ENCODE data around the gene MAB21L3. TPM values are rescaled to one million over a fixed set of nuclear protein-coding genes. Genes with fewer than 3 reads are reported as not detected.

The MAB21L3 gene
- total RNA-seq, 1 experiment from 2014 or later, result not detected

DNA sequence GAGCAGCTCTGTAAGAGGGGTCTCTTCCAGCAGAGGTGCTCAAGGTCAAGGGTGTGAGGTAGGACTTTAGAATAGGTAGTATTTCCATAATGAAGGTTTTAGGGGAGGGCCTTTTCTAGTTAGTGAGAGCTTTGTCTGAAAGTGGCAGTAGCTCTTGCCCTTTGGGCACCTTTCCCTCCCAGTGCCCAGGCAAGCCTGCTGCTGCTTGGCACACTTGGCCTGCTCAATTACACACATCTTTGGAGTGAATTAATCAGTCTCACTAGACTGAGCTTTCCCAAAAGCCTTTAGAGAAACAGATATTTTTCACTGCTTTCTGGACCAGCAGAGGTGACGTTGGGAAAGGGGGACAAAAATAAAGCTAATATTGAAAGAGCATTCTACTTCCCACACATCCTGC is 48.0 kb downstream of the MAB21L3 start:
- no peak for DNase-seq
- no peak overlapping the region for H2BK12ac ChIP-seq (ENCODE audit: insufficient read length, low read depth, low read length)
- H2BK15ac ChIP-seq (ENCODE audit: low read depth, low read length), result no peak overlapping the region
- Mint-ChIP-seq H3K4me1 (peaks cover 5 to 12% of the 10 kb centered on the region in 2 experiments; a peak in 3 of 4 replicates), H3K27ac (no peak overlapping the region), H3K36me3 (ENCODE audit: insufficient read depth in 1 of 3, low read depth in 3 of 3) (no peaks in the 10 kb centered on the region; a peak in 1 of 7 replicates), H3K27me3 (ENCODE audit: low read depth) (peaks cover 7% of the 10 kb centered on the region), H3K4me3 (no peak overlapping the region), H3K9me3 (peaks cover 0 to 2% of the 10 kb centered on the region in 2 experiments; a peak in 2 of 5 replicates)
- no peaks in the 10 kb centered on the region for H3K9me3 ChIP-seq (ENCODE audit: control insufficient read depth, low read depth, low read length)
- H3K18ac ChIP-seq (ENCODE audit: insufficient read length, low read depth, low read length), result no peak overlapping the region
- no peak overlapping the region for H3T11ph ChIP-seq (ENCODE audit: low read length)
- no peak overlapping the region for H2AK5ac ChIP-seq (ENCODE audit: insufficient read length, low read length)
- H3K27ac ChIP-seq (ENCODE audit: insufficient read length, low read depth, low read length), result no peak overlapping the region
- no peak overlapping the region for H3K56ac ChIP-seq (ENCODE audit: insufficient read length, low read depth, low read length)
- no peaks in the 10 kb centered on the region for H4K20me1 ChIP-seq (ENCODE audit: control insufficient read depth, insufficient read depth, insufficient read length)
- no CpG with 5 or more reads among the region's 1 CpG for WGBS (ENCODE audit: extremely low coverage, insufficient read length, low lambda C conversion rate)
- H2BK20ac ChIP-seq (ENCODE audit: low read depth, low read length, poor library complexity, severe bottlenecking), result no peak overlapping the region
- no peak overlapping the region for H4K5ac ChIP-seq (ENCODE audit: insufficient read length, low read depth, low read length)
- no peak overlapping the region for H3K14ac ChIP-seq (ENCODE audit: insufficient read depth, low read length)
- H2AFZ ChIP-seq (ENCODE audit: low read length), result no peak overlapping the region
- H3K4ac ChIP-seq (ENCODE audit: low read depth, low read length), result no peak overlapping the region
- no peak overlapping the region for H4K8ac ChIP-seq (replicated peaks; ENCODE audit: insufficient read length, low read depth, low read length)
- H3K4me2 ChIP-seq (ENCODE audit: insufficient read depth, insufficient read length, low read length), result no peak overlapping the region
- no peaks in the 10 kb centered on the region for H3K79me2 ChIP-seq (ENCODE audit: insufficient read depth, low read length)
- H3K4me1 ChIP-seq (ENCODE audit: insufficient read depth, low read length), result no peaks in the 10 kb centered on the region
- no peak overlapping the region for H2BK5ac ChIP-seq (ENCODE audit: insufficient read length, low read length)
- H3K79me1 ChIP-seq (ENCODE audit: insufficient read depth, low read depth, low read length, poor library complexity, severe bottlenecking), result no peaks in the 10 kb centered on the region
- TF ChIP-seq, protein P1, sequence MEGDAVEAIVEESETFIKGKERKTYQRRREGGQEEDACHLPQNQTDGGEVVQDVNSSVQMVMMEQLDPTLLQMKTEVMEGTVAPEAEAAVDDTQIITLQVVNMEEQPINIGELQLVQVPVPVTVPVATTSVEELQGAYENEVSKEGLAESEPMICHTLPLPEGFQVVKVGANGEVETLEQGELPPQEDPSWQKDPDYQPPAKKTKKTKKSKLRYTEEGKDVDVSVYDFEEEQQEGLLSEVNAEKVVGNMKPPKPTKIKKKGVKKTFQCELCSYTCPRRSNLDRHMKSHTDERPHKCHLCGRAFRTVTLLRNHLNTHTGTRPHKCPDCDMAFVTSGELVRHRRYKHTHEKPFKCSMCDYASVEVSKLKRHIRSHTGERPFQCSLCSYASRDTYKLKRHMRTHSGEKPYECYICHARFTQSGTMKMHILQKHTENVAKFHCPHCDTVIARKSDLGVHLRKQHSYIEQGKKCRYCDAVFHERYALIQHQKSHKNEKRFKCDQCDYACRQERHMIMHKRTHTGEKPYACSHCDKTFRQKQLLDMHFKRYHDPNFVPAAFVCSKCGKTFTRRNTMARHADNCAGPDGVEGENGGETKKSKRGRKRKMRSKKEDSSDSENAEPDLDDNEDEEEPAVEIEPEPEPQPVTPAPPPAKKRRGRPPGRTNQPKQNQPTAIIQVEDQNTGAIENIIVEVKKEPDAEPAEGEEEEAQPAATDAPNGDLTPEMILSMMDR (conservative IDR thresholded peaks at IDR 0.05), result no peak
- H2BK120ac ChIP-seq (ENCODE audit: low read depth, low read length, poor library complexity, severe bottlenecking), result no peak overlapping the region
- H3K23ac ChIP-seq (ENCODE audit: insufficient read length, low read depth, low read length), result no peak overlapping the region
- no peaks in the 10 kb centered on the region for H3K23me2 ChIP-seq (ENCODE audit: insufficient read length, low read depth, low read length, poor library complexity, severe bottlenecking)
- H3K27me3 ChIP-seq (ENCODE audit: insufficient read depth, low read length), result no peaks in the 10 kb centered on the region
- H4K91ac ChIP-seq (ENCODE audit: insufficient read length, low read depth, low read length), result no peak overlapping the region
- no peak overlapping the region for H3K9ac ChIP-seq (ENCODE audit: extremely low read depth, insufficient read length, low read length)
